ENCODE results near the gene CHD1. TPM values are rescaled to one million over a fixed set of nuclear protein-coding genes. Genes with fewer than 3 reads are reported as not detected.

Gene CHD1
- total and polyA plus RNA-seq, 9 of the 15 experiments (the other 6 are each of a cell fraction or from before 2014, with no cell fraction given) = 27.3 to 133 (median 58.7) TPM

DNA sequence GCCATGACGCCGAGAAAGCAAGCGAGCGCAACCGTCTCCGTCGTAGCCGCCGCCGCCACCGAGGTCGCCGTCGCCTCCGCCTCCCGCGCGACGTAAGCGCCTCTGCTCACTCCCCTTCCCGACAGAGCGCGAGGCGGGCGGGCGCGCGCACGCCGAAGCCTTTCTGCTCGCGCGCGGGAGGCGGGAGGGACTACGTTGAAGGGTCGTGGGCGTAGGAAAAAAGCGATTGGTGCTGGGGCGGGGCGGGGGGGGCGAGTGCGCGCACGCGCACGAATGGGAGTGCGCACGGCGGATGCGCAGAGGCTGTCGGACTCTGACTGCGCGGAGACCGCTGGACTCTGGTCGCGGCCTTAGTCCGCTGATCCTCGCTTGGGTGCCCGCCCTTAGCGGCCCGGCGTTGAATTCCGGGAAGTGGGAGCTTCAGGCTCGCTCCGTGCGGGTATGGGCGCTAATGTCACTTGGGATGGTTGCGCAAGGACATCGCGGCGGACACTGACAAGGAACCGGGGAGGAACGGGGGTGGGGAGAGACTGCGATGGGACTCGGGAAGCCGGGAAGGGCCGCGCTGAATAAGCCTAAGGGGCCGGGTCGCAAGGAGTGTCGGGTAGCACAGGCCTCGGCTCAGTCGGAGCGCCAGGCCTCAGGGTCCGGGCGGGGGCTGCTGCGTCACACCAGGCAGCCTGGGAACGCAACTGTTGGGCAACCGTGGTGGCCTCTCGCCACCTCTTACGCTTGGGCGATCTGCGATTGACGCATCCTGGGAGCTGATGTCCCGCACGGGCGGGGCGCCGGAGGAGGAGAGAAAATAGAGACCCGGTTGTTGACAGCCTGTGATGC is at the start of gene CHD1 (continued):
- TF ChIP-seq, protein P1, sequence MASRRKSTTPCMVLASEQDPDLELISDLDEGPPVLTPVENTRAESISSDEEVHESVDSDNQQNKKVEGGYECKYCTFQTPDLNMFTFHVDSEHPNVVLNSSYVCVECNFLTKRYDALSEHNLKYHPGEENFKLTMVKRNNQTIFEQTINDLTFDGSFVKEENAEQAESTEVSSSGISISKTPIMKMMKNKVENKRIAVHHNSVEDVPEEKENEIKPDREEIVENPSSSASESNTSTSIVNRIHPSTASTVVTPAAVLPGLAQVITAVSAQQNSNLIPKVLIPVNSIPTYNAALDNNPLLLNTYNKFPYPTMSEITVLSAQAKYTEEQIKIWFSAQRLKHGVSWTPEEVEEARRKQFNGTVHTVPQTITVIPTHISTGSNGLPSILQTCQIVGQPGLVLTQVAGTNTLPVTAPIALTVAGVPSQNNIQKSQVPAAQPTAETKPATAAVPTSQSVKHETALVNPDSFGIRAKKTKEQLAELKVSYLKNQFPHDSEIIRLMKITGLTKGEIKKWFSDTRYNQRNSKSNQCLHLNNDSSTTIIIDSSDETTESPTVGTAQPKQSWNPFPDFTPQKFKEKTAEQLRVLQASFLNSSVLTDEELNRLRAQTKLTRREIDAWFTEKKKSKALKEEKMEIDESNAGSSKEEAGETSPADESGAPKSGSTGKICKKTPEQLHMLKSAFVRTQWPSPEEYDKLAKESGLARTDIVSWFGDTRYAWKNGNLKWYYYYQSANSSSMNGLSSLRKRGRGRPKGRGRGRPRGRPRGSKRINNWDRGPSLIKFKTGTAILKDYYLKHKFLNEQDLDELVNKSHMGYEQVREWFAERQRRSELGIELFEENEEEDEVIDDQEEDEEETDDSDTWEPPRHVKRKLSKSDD (conservative IDR thresholded peaks at IDR 0.05; ENCODE audit: low read length) = no peak
- TF ChIP-seq ZFP30 (CRISPR knock-in tag; IDR thresholded peaks at IDR 0.05; ENCODE audit: borderline replicate concordance) (no peak), GABPB1 (CRISPR knock-in tag; IDR thresholded peaks at IDR 0.05) (peak; percentile 77), ZNF24 (IDR thresholded peaks at IDR 0.05) (peak; percentile 45; the same call in 1 of the 2 replicates), ZNF76 (CRISPR knock-in tag; IDR thresholded peaks at IDR 0.05; ENCODE audit: borderline replicate concordance) (no peak), TGIF2 (CRISPR knock-in tag; IDR thresholded peaks at IDR 0.05) (no peak), SETDB1 (IDR thresholded peaks at IDR 0.05; ENCODE audit: low read length) (no peak), JUN (IDR thresholded peaks at IDR 0.05; ENCODE audit: borderline replicate concordance, low read depth, low read length) (0 out of 2 replicates have a peak, but pooled peaks have one; percentile 33), JUN (CRISPR knock-in tag; IDR thresholded peaks at IDR 0.05; ENCODE audit: borderline replicate concordance) (no peak), FOXJ2 (tag; IDR thresholded peaks at IDR 0.05) (no peak; the same call in 1 of the 2 replicates), HCFC1 (IDR thresholded peaks at IDR 0.05; ENCODE audit: low read depth, low read length) (peak; percentile 5), PPARD (CRISPR knock-in tag; IDR thresholded peaks at IDR 0.05) (no peak), ZNF586 (CRISPR knock-in tag; conservative IDR thresholded peaks at IDR 0.05) (0 out of 2 replicates have a peak, but pooled peaks have one; percentile 37), MECOM (CRISPR knock-in tag; IDR thresholded peaks at IDR 0.05) (no peak), DIDO1 (tag; IDR thresholded peaks at IDR 0.05; ENCODE audit: low read depth) (peak; percentile 67; the same call in 1 of the 2 replicates), TAL1 (IDR thresholded peaks at IDR 0.05) (no peak), EHMT2 (IDR thresholded peaks at IDR 0.05) (no peak)
- TF ChIP-seq, protein P2, sequence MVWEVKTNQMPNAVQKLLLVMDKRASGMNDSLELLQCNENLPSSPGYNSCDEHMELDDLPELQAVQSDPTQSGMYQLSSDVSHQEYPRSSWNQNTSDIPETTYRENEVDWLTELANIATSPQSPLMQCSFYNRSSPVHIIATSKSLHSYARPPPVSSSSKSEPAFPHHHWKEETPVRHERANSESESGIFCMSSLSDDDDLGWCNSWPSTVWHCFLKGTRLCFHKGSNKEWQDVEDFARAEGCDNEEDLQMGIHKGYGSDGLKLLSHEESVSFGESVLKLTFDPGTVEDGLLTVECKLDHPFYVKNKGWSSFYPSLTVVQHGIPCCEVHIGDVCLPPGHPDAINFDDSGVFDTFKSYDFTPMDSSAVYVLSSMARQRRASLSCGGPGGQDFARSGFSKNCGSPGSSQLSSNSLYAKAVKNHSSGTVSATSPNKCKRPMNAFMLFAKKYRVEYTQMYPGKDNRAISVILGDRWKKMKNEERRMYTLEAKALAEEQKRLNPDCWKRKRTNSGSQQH (CRISPR knock-in tag; IDR thresholded peaks at IDR 0.05) = peak; percentile 85
- TF ChIP-seq, protein P3, sequence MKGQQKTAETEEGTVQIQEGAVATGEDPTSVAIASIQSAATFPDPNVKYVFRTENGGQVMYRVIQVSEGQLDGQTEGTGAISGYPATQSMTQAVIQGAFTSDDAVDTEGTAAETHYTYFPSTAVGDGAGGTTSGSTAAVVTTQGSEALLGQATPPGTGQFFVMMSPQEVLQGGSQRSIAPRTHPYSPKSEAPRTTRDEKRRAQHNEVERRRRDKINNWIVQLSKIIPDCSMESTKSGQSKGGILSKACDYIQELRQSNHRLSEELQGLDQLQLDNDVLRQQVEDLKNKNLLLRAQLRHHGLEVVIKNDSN (CRISPR knock-in tag; IDR thresholded peaks at IDR 0.05) = no peak
- TF ChIP-seq, protein P4, sequence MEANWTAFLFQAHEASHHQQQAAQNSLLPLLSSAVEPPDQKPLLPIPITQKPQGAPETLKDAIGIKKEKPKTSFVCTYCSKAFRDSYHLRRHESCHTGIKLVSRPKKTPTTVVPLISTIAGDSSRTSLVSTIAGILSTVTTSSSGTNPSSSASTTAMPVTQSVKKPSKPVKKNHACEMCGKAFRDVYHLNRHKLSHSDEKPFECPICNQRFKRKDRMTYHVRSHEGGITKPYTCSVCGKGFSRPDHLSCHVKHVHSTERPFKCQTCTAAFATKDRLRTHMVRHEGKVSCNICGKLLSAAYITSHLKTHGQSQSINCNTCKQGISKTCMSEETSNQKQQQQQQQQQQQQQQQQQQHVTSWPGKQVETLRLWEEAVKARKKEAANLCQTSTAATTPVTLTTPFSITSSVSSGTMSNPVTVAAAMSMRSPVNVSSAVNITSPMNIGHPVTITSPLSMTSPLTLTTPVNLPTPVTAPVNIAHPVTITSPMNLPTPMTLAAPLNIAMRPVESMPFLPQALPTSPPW (CRISPR knock-in tag; IDR thresholded peaks at IDR 0.05) = peak; percentile 97
- TF ChIP-seq, protein P5, sequence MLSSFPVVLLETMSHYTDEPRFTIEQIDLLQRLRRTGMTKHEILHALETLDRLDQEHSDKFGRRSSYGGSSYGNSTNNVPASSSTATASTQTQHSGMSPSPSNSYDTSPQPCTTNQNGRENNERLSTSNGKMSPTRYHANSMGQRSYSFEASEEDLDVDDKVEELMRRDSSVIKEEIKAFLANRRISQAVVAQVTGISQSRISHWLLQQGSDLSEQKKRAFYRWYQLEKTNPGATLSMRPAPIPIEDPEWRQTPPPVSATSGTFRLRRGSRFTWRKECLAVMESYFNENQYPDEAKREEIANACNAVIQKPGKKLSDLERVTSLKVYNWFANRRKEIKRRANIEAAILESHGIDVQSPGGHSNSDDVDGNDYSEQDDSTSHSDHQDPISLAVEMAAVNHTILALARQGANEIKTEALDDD (IDR thresholded peaks at IDR 0.05) = no peak
